Measurements from ENCODE around the gene TTBK1. TPM values are rescaled to one million over a fixed set of nuclear protein-coding genes. Genes with fewer than 3 reads are reported as not detected.
A peak's percentile ranks its signal among the peaks of the same experiment; 100 is the strongest.

TTBK1 gene
- total and polyA plus RNA-seq, 9 donors, result 0.03 to 0.11 (median 0.06) TPM; not detected in 6

GRCh38 chr6:43247114-43247999, 4.1 kb downstream of the TTBK1 start:
- intact Hi-C loops (cut with DNase I), result no loop called here
- Histone ChIP-seq H3K27me3 (no peaks in the 10 kb centered on the region), H3K4me1 (ENCODE audit: insufficient read depth) (peaks cover 4% of the 10 kb centered on the region), H3K9me3 (no peaks in the 10 kb centered on the region), H3K4me3 (peak overlapping the region; percentile 35), H3K27ac (no peak overlapping the region), H3K36me3 (no peaks in the 10 kb centered on the region)
- peak; percentile 55 to 76 (median 71) for DNase-seq
- 3 to 4% (median 4%) methylated on average over 45 to 46 of the region's 46 CpGs for WGBS, 3 donors
- TF ChIP-seq EP300 (IDR thresholded peaks at IDR 0.05) (no peak), CTCF (IDR thresholded peaks at IDR 0.05) (no peak), POLR2A (IDR thresholded peaks at IDR 0.05) (no peak)

- H3K4me3 ChIP-seq, result no peak overlapping the region
- 52 to 57% (median 56%) methylated on average over 3 of the region's 3 CpGs for WGBS, 3 donors
- no peaks in the 10 kb centered on the region for H3K9me3 ChIP-seq
- TF ChIP-seq EP300 (IDR thresholded peaks at IDR 0.05) (no peak), CTCF (IDR thresholded peaks at IDR 0.05) (no peak), POLR2A (IDR thresholded peaks at IDR 0.05) (no peak)
- H3K36me3 ChIP-seq, result no peaks in the 10 kb centered on the region
- H3K27ac ChIP-seq, result no peak overlapping the region
- DNase-seq, result no peak
- intact Hi-C loops (cut with DNase I), result no loop called here
- H3K4me1 ChIP-seq (ENCODE audit: insufficient read depth), result peaks cover 4% of the 10 kb centered on the region
- H3K27me3 ChIP-seq, result no peaks in the 10 kb centered on the region
Observed at GRCh38 chr6:43248101-43248500, 4.8 kb downstream of the TTBK1 start.

- intact Hi-C loops (cut with DNase I), result no loop called here
- peaks cover 4% of the 10 kb centered on the region for H3K4me1 ChIP-seq (ENCODE audit: insufficient read depth)
- H3K4me3 ChIP-seq, result no peak overlapping the region
- no peak for DNase-seq
- no peaks in the 10 kb centered on the region for H3K9me3 ChIP-seq
- H3K27ac ChIP-seq, result no peak overlapping the region
- no peak for TF ChIP-seq CTCF (IDR thresholded peaks at IDR 0.05)
- TF ChIP-seq EP300 (IDR thresholded peaks at IDR 0.05), result no peak
- no peak for TF ChIP-seq POLR2A (IDR thresholded peaks at IDR 0.05)
- H3K36me3 ChIP-seq, result no peaks in the 10 kb centered on the region
- no peaks in the 10 kb centered on the region for H3K27me3 ChIP-seq
Observed at GRCh38 chr6:43248791-43249190, 5.5 kb downstream of the TTBK1 start.

GRCh38 chr6:43250992-43251373, 7.7 kb downstream of the TTBK1 start:
- 18 to 23% (median 22%) methylated on average over 8 of the region's 8 CpGs for WGBS, 3 donors

More at GRCh38 chr6:43250992-43251373, 7.7 kb downstream of the TTBK1 start:
- no peak for TF ChIP-seq EP300 (IDR thresholded peaks at IDR 0.05)
- no peak for TF ChIP-seq CTCF (IDR thresholded peaks at IDR 0.05)
- no peak for TF ChIP-seq POLR2A (IDR thresholded peaks at IDR 0.05)
- peaks cover 4% of the 10 kb centered on the region for H3K4me1 ChIP-seq (ENCODE audit: insufficient read depth)
- H3K9me3 ChIP-seq, result no peaks in the 10 kb centered on the region
- intact Hi-C loops (cut with DNase I), result loop anchor here in 1 of 4 donors (10.0 kb wide), 1 partner anchor 84 kb away; no protein-coding TSS in a partner anchor
- no peak overlapping the region for H3K27ac ChIP-seq
- H3K4me3 ChIP-seq, result no peak overlapping the region
- H3K36me3 ChIP-seq, result no peaks in the 10 kb centered on the region
- no peak for DNase-seq
- H3K27me3 ChIP-seq, result no peaks in the 10 kb centered on the region
